ENCODE results near the gene KIF18B. TPM values are rescaled to one million over a fixed set of nuclear protein-coding genes. Genes with fewer than 3 reads are reported as not detected.
"Not testable (repeated sequence)": the region's sequence is repeated elsewhere in the genome, so short reads cannot be mapped to it uniquely, and the experiment has no call there.

Gene KIF18B
- total and polyA plus RNA-seq, 5 donors, result 0.08 to 1.4 (median 1.1) TPM

DNA sequence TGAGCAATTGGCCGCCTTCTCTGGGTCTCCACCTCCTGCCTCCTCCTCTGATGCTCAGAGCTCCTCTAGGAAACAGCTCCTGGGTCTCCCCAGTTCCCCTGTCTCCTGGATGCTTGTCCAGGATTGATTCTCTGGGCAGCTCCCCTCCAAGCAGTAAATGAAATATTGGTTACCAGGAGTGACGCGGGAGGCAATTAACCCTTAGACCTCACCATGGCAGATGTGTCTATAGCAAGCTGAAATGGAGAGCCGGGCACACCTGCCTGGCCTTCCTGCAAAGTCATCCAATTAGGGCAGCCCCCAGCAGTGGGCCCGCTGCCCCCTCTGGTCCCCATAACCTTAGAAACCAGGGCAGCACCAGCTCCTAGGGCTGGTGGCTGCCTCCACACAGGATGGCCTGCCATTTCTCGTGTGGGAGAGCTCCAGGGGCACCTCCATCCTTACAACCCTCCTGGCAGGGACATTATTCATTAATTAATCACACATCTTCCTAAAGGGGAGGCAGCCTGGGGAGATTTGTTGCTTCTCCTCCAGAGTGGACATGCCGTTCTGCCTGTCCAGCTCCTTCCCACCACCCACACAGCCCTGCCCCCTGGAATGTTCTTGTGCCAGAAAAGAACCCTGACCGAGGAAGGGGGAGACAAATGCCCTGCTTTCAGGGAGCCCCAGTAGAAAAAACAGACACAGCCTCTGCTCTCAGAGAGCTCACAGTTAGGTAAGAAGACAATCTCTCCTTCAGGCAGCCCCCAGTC, 8.3 kb upstream of the KIF18B start:
- Histone ChIP-seq H3K27ac (ENCODE audit: low read length) (no peak overlapping the region), H3K27me3 (ENCODE audit: control insufficient read depth, insufficient read depth) (no peaks in the 10 kb centered on the region), H3K9me3 (ENCODE audit: control insufficient read depth, low read length) (no peaks in the 10 kb centered on the region), H3K4me3 (ENCODE audit: low read length) (no peak overlapping the region), H3K4me1 (ENCODE audit: control insufficient read depth, insufficient read depth, low read length) (no peaks in the 10 kb centered on the region)
- ATAC-seq, result no peak
- 78% methylated on average over 8 of the region's 8 CpGs for WGBS
- intact Hi-C loops (cut with DNase I), result no loop called here
- no peak for DNase-seq

DNA sequence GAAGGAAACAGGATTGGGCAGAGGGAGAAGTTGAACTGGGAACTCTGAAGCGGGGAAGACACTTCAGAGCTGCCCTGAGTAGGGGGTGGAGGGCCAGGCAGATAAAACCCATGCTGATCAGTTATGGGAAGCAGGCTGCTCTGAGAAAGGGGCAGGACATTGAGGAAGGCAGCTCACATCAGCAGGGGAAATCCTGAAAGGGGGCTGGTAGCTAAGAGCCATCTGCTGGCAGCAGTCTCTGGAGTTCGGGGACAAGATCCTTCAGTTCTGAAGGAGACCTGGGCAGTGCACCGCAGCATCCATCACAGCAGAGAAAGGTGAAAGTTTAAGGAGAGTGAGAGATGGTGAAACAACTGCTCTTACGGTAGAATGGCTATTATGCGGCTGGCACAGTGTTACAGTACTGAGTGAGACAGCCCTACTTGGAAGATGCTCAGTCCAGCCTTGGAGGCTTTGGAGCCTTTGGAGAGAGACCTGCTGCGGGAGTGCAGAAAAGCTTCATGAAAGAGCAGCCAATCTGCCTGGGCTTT, 5.4 kb upstream of the KIF18B start:
- H3K27ac ChIP-seq (ENCODE audit: low read length), result no peak overlapping the region
- no peak for DNase-seq
- H3K4me3 ChIP-seq (ENCODE audit: low read length), result no peak overlapping the region
- no peaks in the 10 kb centered on the region for H3K27me3 ChIP-seq (ENCODE audit: control insufficient read depth, insufficient read depth)
- intact Hi-C loops (cut with DNase I), result no loop called here
- ATAC-seq, result no peak
- H3K9me3 ChIP-seq (ENCODE audit: control insufficient read depth, low read length), result no peaks in the 10 kb centered on the region
- 69% methylated on average over 6 of the region's 6 CpGs for WGBS
- no peaks in the 10 kb centered on the region for H3K4me1 ChIP-seq (ENCODE audit: control insufficient read depth, insufficient read depth, low read length)

DNA sequence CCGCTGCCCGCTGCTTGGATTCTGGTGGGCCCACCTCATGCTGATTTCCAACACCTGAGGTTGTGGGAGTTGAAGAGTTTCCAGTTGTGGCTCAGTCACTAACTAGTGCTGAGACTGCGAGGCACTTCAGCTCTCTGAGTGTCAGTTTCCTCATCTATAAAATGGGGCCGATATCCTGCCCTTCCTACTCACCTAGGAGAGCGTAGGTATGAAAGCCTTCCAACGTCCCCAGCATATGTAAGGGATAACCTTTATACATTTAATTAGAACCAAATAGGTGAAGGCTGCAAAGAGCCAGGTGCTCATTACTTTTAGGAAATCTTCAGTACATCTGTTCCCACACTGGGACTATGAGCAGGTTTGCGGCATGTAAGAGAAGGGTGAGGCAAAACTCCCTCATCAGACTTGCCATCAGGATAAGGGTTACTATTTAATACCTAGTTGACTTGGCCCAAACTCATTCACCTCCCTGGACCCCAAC, 782 bp upstream of the KIF18B start:
- no peak for DNase-seq
- intact Hi-C loops (cut with DNase I), result no loop called here
- Histone ChIP-seq H3K4me3 (ENCODE audit: low read length) (peak overlapping the region; percentile 40), H3K9me3 (ENCODE audit: control insufficient read depth, low read length) (no peaks in the 10 kb centered on the region), H3K4me1 (ENCODE audit: control insufficient read depth, insufficient read depth, low read length) (no peaks in the 10 kb centered on the region), H3K27me3 (ENCODE audit: control insufficient read depth, insufficient read depth) (no peaks in the 10 kb centered on the region), H3K27ac (ENCODE audit: low read length) (no peak overlapping the region)
- ATAC-seq, result no peak
- WGBS, result 63% methylated on average over 7 of the region's 7 CpGs

DNA sequence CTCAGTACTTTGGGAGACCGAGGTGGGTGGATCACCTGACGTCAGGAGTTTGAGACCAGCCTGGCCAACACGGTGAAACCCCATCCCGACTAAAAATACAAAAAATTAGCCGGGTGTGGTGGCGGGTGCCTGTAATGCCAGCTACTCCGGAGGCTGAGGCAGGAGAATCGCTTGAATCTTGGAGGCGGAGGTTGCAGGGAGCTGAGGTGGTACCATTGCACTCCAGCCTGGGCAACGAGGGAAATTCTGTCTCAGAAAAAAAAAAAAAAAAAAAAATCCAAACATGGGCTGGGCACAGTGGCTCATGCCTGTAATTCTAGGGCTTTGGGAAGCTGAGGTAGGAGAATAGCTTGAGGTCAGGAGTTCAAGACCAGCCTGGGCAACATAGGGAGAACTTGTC, 1.9 kb downstream of the KIF18B start:
- H3K27me3 ChIP-seq (ENCODE audit: control insufficient read depth, insufficient read depth); DNase-seq; H3K27ac ChIP-seq (ENCODE audit: low read length); H3K9me3 ChIP-seq (ENCODE audit: control insufficient read depth, low read length); H3K4me1 ChIP-seq (ENCODE audit: control insufficient read depth, insufficient read depth, low read length); H3K4me3 ChIP-seq (ENCODE audit: low read length); intact Hi-C loops (cut with DNase I); ATAC-seq: not testable (repeated sequence)
- 96% methylated on average over 9 of the region's 10 CpGs for WGBS

- no peaks in the 10 kb centered on the region for H3K4me1 ChIP-seq (ENCODE audit: control insufficient read depth, insufficient read depth, low read length)
- no peaks in the 10 kb centered on the region for H3K27me3 ChIP-seq (ENCODE audit: control insufficient read depth, insufficient read depth)
- intact Hi-C loops (cut with DNase I), result no loop called here
- no peak overlapping the region for H3K4me3 ChIP-seq (ENCODE audit: low read length)
- H3K9me3 ChIP-seq (ENCODE audit: control insufficient read depth, low read length), result no peaks in the 10 kb centered on the region
- ATAC-seq (no peak), DNase-seq (no peak)
- no peak overlapping the region for H3K27ac ChIP-seq (ENCODE audit: low read length)
- WGBS, result 82% methylated on average over 4 of the region's 4 CpGs
Observed at GRCh38 chr17:44942456-44942855, 5.1 kb downstream of the KIF18B start.

GRCh38 chr17:44941712-44942331, 5.8 kb downstream of the KIF18B start:
- no peak for ATAC-seq
- no peak overlapping the region for H3K4me3 ChIP-seq (ENCODE audit: low read length)
- DNase-seq, result no peak
- H3K27me3 ChIP-seq (ENCODE audit: control insufficient read depth, insufficient read depth), result no peaks in the 10 kb centered on the region
- H3K9me3 ChIP-seq (ENCODE audit: control insufficient read depth, low read length), result no peaks in the 10 kb centered on the region
- intact Hi-C loops (cut with DNase I), result no loop called here
- 84% methylated on average over 9 of the region's 9 CpGs for WGBS
- H3K4me1 ChIP-seq (ENCODE audit: control insufficient read depth, insufficient read depth, low read length), result no peaks in the 10 kb centered on the region
- no peak overlapping the region for H3K27ac ChIP-seq (ENCODE audit: low read length)

GRCh38 chr17:44940768-44941167, 6.8 kb downstream of the KIF18B start:
- ATAC-seq (no peak), DNase-seq (no peak)
- intact Hi-C loops (cut with DNase I), result no loop called here
- H3K27me3 ChIP-seq (ENCODE audit: control insufficient read depth, insufficient read depth), result no peaks in the 10 kb centered on the region
- 63% methylated on average over 1 of the region's 1 CpG for WGBS
- H3K4me3 ChIP-seq (ENCODE audit: low read length), result no peak overlapping the region
- no peaks in the 10 kb centered on the region for H3K4me1 ChIP-seq (ENCODE audit: control insufficient read depth, insufficient read depth, low read length)
- no peak overlapping the region for H3K27ac ChIP-seq (ENCODE audit: low read length)
- no peaks in the 10 kb centered on the region for H3K9me3 ChIP-seq (ENCODE audit: control insufficient read depth, low read length)

GRCh38 chr17:44940317-44940716, 7.3 kb downstream of the KIF18B start:
- H3K4me3 ChIP-seq (ENCODE audit: low read length), result no peak overlapping the region
- no peak overlapping the region for H3K27ac ChIP-seq (ENCODE audit: low read length)
- H3K4me1 ChIP-seq (ENCODE audit: control insufficient read depth, insufficient read depth, low read length), result no peaks in the 10 kb centered on the region
- intact Hi-C loops (cut with DNase I), result no loop called here
- ATAC-seq (no peak), DNase-seq (no peak)
- WGBS, result 58% methylated on average over 4 of the region's 4 CpGs
- H3K27me3 ChIP-seq (ENCODE audit: control insufficient read depth, insufficient read depth), result no peaks in the 10 kb centered on the region
- H3K9me3 ChIP-seq (ENCODE audit: control insufficient read depth, low read length), result no peaks in the 10 kb centered on the region

DNA sequence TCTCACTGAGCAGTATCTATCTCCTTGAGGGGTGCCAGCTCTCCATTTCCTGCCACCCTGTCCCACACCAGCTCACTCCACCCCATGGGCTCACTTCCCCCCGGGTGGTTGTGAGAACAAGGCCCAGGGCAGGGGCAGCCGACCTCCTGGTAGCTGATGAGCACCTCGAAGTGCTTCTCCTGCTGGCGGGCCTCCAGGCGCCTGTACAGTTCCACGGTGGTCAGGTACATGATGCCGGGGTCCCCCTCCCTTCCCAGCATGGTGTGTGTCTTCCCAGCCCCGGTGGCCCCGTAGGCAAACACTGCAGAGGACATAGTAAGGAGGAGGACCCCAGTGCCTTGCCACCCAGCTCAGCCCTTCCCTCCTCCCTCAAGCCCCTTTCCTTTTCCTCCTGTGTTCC, 12.5 kb downstream of the KIF18B start:
- H3K4me1 ChIP-seq (ENCODE audit: control insufficient read depth, insufficient read depth, low read length), result no peaks in the 10 kb centered on the region
- H3K27me3 ChIP-seq (ENCODE audit: control insufficient read depth, insufficient read depth), result no peaks in the 10 kb centered on the region
- no peaks in the 10 kb centered on the region for H3K9me3 ChIP-seq (ENCODE audit: control insufficient read depth, low read length)
- WGBS, result 92% methylated on average over 9 of the region's 9 CpGs
- DNase-seq (no peak), ATAC-seq (no peak)
- H3K27ac ChIP-seq (ENCODE audit: low read length), result no peak overlapping the region
- intact Hi-C loops (cut with DNase I), result no loop called here
- no peak overlapping the region for H3K4me3 ChIP-seq (ENCODE audit: low read length)

GRCh38 chr17:44934745-44935105, 12.8 kb downstream of the KIF18B start:
- Histone ChIP-seq H3K27me3 (ENCODE audit: control insufficient read depth, insufficient read depth) (no peaks in the 10 kb centered on the region), H3K9me3 (ENCODE audit: control insufficient read depth, low read length) (no peaks in the 10 kb centered on the region), H3K27ac (ENCODE audit: low read length) (no peak overlapping the region), H3K4me1 (ENCODE audit: control insufficient read depth, insufficient read depth, low read length) (no peaks in the 10 kb centered on the region), H3K4me3 (ENCODE audit: low read length) (no peak overlapping the region)
- DNase-seq (no peak), ATAC-seq (no peak)
- intact Hi-C loops (cut with DNase I), result no loop called here
- WGBS, result 96% methylated on average over 10 of the region's 10 CpGs

- WGBS, result 93% methylated on average over 34 of the region's 34 CpGs
- Histone ChIP-seq H3K27me3 (ENCODE audit: control insufficient read depth, insufficient read depth) (no peaks in the 10 kb centered on the region), H3K9me3 (ENCODE audit: control insufficient read depth, low read length) (no peaks in the 10 kb centered on the region), H3K27ac (ENCODE audit: low read length) (no peak overlapping the region), H3K4me3 (ENCODE audit: low read length) (no peak overlapping the region), H3K4me1 (ENCODE audit: control insufficient read depth, insufficient read depth, low read length) (no peaks in the 10 kb centered on the region)
- no peak for DNase-seq
- ATAC-seq, result peak in 1 of 2 donors; percentile 49
- intact Hi-C loops (cut with DNase I), result no loop called here
Observed at GRCh38 chr17:44933824-44934744, 13.5 kb downstream of the KIF18B start.

Data from right cardiac atrium (tissue), 5 donors.